Measurements from ENCODE around the gene MICB.
"Not testable (repeated sequence)": the region's sequence is repeated elsewhere in the genome, so short reads cannot be mapped to it uniquely, and the experiment has no call there.

Gene MICB

DNA sequence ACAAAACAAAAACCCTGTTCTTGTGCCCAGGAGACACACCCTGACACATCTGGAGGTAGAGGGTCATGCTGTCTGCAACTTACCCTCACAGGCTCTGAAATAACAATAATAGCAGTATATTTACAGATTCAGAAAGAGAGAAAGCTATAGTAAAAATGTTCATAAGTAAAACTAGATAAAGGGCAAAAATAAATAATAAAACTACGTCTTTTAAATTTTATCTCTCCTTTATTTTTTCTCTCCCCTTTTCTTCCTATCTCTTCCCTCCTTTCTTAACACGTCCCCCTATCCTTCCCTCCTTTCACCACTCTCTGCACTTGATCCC is 4.4 kb upstream of the MICB start:
- not testable (repeated sequence) for H3K9me3 ChIP-seq (ENCODE audit: control insufficient read depth, insufficient read depth, low read depth, low read length); H3K4me1 ChIP-seq (ENCODE audit: control insufficient read depth, insufficient read depth, low read length); H3K36me3 ChIP-seq (ENCODE audit: control insufficient read depth in 2 of 2, insufficient read depth in 1 of 2, low read length in 2 of 2); H3K27ac ChIP-seq (ENCODE audit: extremely low read depth, low read depth, low read length)
- H3K4me3 ChIP-seq (ENCODE audit: low read depth, low read length) = peak overlapping the region; percentile 60
- TF ChIP-seq PRDM1 (tag by site-specific recombination; IDR thresholded peaks at IDR 0.05) = peak; percentile 87
- peak; percentile 92 for TF ChIP-seq ZNF366 (tag by site-specific recombination; conservative IDR thresholded peaks at IDR 0.05)
- CTCF ChIA-PET = interaction anchor here (0.6 to 7.3 kb wide), 22 partner anchors 8 to 1358 kb away, joined by 3 to 61 read pairs (median 6); partner anchors contain the start of genes DDX39B and MCCD1
- POLR2A ChIA-PET = interaction anchor here (1.0 to 7.1 kb wide), 4 partner anchors 17 to 54 kb away, joined by 3 to 97 read pairs (median 14); partner anchors contain the start of genes DDX39B, MCCD1 and NFKBIL1

GRCh38 chr6:31493875-31494694 is 3.9 kb upstream of the MICB start:
- Histone ChIP-seq H3K9me3 (ENCODE audit: control insufficient read depth, insufficient read depth, low read depth, low read length) (no peaks in the 10 kb centered on the region), H3K4me3 (ENCODE audit: low read depth, low read length) (peak overlapping the region; percentile 60), H3K27ac (ENCODE audit: extremely low read depth, low read depth, low read length) (peak overlapping the region; percentile 64), H3K4me1 (ENCODE audit: control insufficient read depth, insufficient read depth, low read length) (no peaks in the 10 kb centered on the region), H3K36me3 (ENCODE audit: control insufficient read depth in 2 of 2, insufficient read depth in 1 of 2, low read length in 2 of 2) (no peaks in the 10 kb centered on the region)
- ChIA-PET POLR2A (interaction anchor here (0.7 to 7.1 kb wide), 6 partner anchors 17 to 145 kb away, joined by 3 to 97 read pairs (median 3); partner anchors contain the start of genes DDX39B, MCCD1 and NFKBIL1), CTCF (interaction anchor here (0.6 to 7.3 kb wide), 25 partner anchors 8 to 828 kb away, joined by 3 to 61 read pairs (median 5); partner anchors contain the start of genes DDX39B and MCCD1)
- TF ChIP-seq ZNF530 (tag by site-specific recombination; IDR thresholded peaks at IDR 0.05; ENCODE audit: low read depth) = no peak
- no peak for TF ChIP-seq ZNF248 (tag by site-specific recombination; IDR thresholded peaks at IDR 0.05)
- TF ChIP-seq ZNF561 (tag by site-specific recombination; IDR thresholded peaks at IDR 0.05; ENCODE audit: borderline replicate concordance) = peak; percentile 55; the same call in 1 of the 2 replicates
- no peak for TF ChIP-seq ZNF16 (tag by site-specific recombination; IDR thresholded peaks at IDR 0.05; ENCODE audit: low read depth)
- TF ChIP-seq ZNF423 (tag by site-specific recombination; IDR thresholded peaks at IDR 0.05) = no peak
- no peak for TF ChIP-seq ZNF266 (tag by site-specific recombination; IDR thresholded peaks at IDR 0.05; ENCODE audit: low read depth)
- TF ChIP-seq, protein P1, sequence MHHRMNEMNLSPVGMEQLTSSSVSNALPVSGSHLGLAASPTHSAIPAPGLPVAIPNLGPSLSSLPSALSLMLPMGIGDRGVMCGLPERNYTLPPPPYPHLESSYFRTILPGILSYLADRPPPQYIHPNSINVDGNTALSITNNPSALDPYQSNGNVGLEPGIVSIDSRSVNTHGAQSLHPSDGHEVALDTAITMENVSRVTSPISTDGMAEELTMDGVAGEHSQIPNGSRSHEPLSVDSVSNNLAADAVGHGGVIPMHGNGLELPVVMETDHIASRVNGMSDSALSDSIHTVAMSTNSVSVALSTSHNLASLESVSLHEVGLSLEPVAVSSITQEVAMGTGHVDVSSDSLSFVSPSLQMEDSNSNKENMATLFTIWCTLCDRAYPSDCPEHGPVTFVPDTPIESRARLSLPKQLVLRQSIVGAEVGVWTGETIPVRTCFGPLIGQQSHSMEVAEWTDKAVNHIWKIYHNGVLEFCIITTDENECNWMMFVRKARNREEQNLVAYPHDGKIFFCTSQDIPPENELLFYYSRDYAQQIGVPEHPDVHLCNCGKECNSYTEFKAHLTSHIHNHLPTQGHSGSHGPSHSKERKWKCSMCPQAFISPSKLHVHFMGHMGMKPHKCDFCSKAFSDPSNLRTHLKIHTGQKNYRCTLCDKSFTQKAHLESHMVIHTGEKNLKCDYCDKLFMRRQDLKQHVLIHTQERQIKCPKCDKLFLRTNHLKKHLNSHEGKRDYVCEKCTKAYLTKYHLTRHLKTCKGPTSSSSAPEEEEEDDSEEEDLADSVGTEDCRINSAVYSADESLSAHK (tag by site-specific recombination; IDR thresholded peaks at IDR 0.05) = no peak
- peak; percentile 23 for TF ChIP-seq BCL11A (tag by site-specific recombination; IDR thresholded peaks at IDR 0.05; ENCODE audit: low read depth)
- peak; percentile 80 for TF ChIP-seq ZNF777 (tag by site-specific recombination; IDR thresholded peaks at IDR 0.05; ENCODE audit: borderline replicate concordance)
- TF ChIP-seq ZFP41 (tag by site-specific recombination; IDR thresholded peaks at IDR 0.05; ENCODE audit: borderline replicate concordance) = no peak
- no peak for TF ChIP-seq ZNF112 (tag by site-specific recombination; IDR thresholded peaks at IDR 0.05)
- no peak for TF ChIP-seq ZNF214 (tag by site-specific recombination; IDR thresholded peaks at IDR 0.05; ENCODE audit: borderline replicate concordance)
- TF ChIP-seq, protein P2, sequence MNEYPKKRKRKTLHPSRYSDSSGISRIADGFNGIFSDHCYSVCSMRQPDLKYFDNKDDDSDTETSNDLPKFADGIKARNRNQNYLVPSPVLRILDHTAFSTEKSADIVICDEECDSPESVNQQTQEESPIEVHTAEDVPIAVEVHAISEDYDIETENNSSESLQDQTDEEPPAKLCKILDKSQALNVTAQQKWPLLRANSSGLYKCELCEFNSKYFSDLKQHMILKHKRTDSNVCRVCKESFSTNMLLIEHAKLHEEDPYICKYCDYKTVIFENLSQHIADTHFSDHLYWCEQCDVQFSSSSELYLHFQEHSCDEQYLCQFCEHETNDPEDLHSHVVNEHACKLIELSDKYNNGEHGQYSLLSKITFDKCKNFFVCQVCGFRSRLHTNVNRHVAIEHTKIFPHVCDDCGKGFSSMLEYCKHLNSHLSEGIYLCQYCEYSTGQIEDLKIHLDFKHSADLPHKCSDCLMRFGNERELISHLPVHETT (tag by site-specific recombination; IDR thresholded peaks at IDR 0.05) = 0 out of 2 replicates have a peak, but pooled peaks have one; percentile 16
- no peak for TF ChIP-seq ZNF426 (tag by site-specific recombination; IDR thresholded peaks at IDR 0.05)
- TF ChIP-seq, protein P3, sequence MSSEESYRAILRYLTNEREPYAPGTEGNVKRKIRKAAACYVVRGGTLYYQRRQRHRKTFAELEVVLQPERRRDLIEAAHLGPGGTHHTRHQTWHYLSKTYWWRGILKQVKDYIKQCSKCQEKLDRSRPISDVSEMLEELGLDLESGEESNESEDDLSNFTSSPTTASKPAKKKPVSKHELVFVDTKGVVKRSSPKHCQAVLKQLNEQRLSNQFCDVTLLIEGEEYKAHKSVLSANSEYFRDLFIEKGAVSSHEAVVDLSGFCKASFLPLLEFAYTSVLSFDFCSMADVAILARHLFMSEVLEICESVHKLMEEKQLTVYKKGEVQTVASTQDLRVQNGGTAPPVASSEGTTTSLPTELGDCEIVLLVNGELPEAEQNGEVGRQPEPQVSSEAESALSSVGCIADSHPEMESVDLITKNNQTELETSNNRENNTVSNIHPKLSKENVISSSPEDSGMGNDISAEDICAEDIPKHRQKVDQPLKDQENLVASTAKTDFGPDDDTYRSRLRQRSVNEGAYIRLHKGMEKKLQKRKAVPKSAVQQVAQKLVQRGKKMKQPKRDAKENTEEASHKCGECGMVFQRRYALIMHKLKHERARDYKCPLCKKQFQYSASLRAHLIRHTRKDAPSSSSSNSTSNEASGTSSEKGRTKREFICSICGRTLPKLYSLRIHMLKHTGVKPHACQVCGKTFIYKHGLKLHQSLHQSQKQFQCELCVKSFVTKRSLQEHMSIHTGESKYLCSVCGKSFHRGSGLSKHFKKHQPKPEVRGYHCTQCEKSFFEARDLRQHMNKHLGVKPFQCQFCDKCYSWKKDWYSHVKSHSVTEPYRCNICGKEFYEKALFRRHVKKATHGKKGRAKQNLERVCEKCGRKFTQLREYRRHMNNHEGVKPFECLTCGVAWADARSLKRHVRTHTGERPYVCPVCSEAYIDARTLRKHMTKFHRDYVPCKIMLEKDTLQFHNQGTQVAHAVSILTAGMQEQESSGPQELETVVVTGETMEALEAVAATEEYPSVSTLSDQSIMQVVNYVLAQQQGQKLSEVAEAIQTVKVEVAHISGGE (tag by site-specific recombination; conservative IDR thresholded peaks at IDR 0.05; ENCODE audit: low read depth) = 0 out of 2 replicates have a peak, but pooled peaks have one; percentile 41
- TF ChIP-seq, protein P4, sequence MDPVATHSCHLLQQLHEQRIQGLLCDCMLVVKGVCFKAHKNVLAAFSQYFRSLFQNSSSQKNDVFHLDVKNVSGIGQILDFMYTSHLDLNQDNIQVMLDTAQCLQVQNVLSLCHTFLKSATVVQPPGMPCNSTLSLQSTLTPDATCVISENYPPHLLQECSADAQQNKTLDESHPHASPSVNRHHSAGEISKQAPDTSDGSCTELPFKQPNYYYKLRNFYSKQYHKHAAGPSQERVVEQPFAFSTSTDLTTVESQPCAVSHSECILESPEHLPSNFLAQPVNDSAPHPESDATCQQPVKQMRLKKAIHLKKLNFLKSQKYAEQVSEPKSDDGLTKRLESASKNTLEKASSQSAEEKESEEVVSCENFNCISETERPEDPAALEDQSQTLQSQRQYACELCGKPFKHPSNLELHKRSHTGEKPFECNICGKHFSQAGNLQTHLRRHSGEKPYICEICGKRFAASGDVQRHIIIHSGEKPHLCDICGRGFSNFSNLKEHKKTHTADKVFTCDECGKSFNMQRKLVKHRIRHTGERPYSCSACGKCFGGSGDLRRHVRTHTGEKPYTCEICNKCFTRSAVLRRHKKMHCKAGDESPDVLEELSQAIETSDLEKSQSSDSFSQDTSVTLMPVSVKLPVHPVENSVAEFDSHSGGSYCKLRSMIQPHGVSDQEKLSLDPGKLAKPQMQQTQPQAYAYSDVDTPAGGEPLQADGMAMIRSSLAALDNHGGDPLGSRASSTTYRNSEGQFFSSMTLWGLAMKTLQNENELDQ (tag by site-specific recombination; IDR thresholded peaks at IDR 0.05; ENCODE audit: low read depth) = no peak
- TF ChIP-seq, protein P5, sequence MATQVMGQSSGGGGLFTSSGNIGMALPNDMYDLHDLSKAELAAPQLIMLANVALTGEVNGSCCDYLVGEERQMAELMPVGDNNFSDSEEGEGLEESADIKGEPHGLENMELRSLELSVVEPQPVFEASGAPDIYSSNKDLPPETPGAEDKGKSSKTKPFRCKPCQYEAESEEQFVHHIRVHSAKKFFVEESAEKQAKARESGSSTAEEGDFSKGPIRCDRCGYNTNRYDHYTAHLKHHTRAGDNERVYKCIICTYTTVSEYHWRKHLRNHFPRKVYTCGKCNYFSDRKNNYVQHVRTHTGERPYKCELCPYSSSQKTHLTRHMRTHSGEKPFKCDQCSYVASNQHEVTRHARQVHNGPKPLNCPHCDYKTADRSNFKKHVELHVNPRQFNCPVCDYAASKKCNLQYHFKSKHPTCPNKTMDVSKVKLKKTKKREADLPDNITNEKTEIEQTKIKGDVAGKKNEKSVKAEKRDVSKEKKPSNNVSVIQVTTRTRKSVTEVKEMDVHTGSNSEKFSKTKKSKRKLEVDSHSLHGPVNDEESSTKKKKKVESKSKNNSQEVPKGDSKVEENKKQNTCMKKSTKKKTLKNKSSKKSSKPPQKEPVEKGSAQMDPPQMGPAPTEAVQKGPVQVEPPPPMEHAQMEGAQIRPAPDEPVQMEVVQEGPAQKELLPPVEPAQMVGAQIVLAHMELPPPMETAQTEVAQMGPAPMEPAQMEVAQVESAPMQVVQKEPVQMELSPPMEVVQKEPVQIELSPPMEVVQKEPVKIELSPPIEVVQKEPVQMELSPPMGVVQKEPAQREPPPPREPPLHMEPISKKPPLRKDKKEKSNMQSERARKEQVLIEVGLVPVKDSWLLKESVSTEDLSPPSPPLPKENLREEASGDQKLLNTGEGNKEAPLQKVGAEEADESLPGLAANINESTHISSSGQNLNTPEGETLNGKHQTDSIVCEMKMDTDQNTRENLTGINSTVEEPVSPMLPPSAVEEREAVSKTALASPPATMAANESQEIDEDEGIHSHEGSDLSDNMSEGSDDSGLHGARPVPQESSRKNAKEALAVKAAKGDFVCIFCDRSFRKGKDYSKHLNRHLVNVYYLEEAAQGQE (tag by site-specific recombination; IDR thresholded peaks at IDR 0.05) = peak; percentile 43; the same call in 1 of the 2 replicates
